SKM-1 treated with dmso at 0.1 percent for 144 hours (cell line): ENCODE measurements around the gene ELL3.
"Not testable (repeated sequence)": the region's sequence is repeated elsewhere in the genome, so short reads cannot be mapped to it uniquely, and the experiment has no call there.

Experiments
- DNase-seq: peaks from one replicate; lab custom pipeline; 2025; ENCODE audit not compliant: unreplicated experiment; lab: John Stamatoyannopoulos, UW

Gene ELL3

GRCh38 chr15:43791993-43792760, 15.4 kb upstream of the ELL3 start, which contains the start of gene SERF2:
Gene SERF2 (plus strand): TSS chr15:43792320. CDS start chr15:43792377, 57 bp downstream.
- peak; percentile 97 for DNase-seq

GRCh38 chr15:43789409-43789808, 12.6 kb upstream of the ELL3 start:
- DNase-seq = no peak

GRCh38 chr15:43779016-43779415, 2.2 kb upstream of the ELL3 start:
- DNase-seq = no peak

- DNase-seq = peak; percentile 80
Measured at GRCh38 chr15:43777267-43777914, 625 bp upstream of the ELL3 start.

- DNase-seq = no peak
Measured at GRCh38 chr15:43776101-43776717, 557 bp downstream of the ELL3 start.

DNA sequence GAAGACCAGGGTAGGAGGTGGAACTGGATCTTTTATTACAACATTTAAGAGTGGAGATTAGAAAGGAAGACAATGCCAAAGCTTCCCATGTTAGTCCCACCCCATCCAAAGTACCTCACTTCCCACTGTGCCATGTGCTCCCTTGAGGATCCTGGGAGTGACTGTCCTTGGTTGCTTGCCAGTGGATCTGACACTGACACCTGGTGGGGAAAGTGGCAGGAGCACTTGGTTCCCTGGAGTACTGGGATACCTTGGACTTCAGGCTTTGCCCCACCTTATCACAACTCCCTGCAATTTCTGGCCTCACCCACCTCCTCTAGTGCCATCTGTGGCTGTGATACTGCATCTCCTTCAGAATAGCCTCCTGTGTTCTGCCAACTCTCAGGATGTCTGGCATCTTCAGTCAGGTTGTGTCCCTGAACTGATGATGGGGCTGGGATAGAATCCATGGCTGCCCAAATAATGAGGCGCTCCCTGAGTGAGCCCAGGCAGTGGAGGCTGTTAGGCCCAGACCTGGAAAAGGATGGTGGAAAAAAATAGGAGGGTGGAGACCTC, 1.3 kb downstream of the ELL3 start:
- no peak for DNase-seq

- no peak for DNase-seq
Measured at GRCh38 chr15:43774062-43774461, 2.7 kb downstream of the ELL3 start.

DNA sequence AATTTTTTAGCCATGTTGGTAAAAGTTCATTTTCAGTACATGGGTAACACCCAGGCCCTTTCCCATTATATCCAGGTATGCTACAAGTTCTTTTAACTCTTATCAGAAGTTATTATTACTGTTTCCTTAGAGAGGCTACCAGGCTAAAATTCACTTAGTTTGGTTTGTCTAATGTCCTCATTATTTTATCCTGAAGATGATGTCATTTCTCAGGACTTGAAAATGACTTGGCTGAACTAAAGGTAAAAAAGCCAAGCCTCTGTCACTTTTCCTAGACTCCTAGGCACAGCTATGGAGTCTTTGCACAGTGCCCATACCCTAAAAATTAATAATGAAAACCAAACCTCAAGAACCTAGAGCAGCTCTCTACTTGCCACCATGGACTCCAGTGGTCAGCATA, 4.1 kb downstream of the ELL3 start:
- no peak for DNase-seq

- no peak for DNase-seq
Measured at GRCh38 chr15:43771816-43772215, 5.0 kb downstream of the ELL3 start.

GRCh38 chr15:43769584-43770228, 7.1 kb downstream of the ELL3 start:
- DNase-seq = peak; percentile 43

DNA sequence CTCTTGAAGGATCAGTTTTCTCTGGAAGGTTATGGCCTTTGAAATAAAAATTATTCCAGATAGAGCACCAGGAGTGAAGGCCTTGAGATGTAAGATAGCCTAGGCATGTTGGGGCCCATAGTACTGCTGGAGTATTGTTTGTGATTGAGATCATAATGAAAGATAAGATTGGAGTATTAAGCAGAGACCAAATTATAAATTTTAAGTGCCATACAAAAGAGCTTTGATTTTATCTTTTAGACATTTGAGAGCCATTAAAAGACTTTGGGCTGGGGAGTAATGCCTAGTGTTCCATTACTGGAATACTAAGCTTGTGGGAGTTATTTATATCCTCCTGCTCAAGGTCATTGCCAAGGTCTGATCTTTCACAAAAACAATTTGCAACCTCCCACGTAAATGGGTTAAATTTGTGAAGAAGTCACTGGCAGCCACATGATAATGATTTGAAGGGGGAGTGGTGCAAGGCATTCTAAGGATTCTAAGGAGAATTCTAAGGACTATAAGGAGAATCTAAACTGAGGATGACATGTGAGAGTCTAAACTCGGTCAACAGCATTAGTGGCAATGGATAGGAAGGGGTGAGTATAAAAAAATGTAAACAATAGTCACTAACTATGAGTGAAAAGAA, 12.8 kb downstream of the ELL3 start:
- no peak for DNase-seq

DNA sequence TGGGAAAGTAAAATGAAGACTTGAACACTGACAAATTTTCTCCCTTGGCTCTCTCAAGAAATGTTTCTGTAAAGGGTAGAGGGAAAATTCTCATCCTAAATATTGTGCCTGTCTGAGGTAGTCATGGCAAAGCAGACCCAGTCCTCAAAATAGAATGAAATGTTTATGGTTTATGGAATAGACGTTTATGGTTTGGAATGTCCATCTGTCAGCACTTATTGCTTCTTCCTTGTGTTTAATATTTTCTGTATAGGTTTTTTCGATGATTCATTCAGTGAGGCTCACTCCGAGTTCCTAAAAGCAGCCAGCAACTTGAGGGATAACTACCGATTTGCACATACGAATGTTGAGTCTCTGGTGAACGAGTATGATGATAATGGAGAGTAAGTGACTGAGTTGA, 13.9 kb downstream of the ELL3 start:
- no peak for DNase-seq

- no peak for DNase-seq
Measured at GRCh38 chr15:43751885-43752284, 24.9 kb downstream of the ELL3 start.

DNA sequence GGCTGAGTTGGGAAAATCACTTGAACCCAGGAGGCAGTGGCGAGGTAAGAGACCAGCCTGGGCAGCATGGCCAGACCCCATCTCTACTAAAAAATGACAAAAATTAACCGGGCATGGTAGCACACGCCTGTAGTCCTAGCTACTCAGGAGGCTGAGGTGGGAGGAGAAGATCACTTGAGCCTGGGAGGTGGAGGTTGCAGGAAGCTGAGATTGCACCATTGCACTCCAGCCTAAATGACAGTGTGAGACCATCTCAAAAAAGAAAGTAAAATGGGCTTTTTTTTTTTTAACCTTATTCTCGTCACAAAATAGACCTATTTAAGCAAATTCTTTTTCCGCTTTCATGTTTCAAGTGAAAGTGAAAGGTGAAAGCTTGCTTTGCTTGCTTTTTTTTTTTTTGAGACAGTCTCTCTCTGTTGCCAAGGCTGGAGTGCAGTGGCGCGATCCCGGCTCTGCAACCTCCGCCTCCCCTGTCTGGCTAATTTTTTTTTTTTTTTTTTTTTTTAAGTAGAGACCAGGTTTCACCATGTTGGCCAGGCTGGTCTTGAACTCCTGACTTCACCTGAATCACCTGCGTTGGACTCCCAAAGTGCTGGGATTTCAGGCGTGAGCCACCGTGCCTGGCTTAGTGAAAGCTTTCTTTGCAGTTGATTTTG, 26.9 kb downstream of the ELL3 start:
- no peak for DNase-seq

- no peak for DNase-seq
Measured at GRCh38 chr15:43748376-43748775, 28.4 kb downstream of the ELL3 start.

DNA sequence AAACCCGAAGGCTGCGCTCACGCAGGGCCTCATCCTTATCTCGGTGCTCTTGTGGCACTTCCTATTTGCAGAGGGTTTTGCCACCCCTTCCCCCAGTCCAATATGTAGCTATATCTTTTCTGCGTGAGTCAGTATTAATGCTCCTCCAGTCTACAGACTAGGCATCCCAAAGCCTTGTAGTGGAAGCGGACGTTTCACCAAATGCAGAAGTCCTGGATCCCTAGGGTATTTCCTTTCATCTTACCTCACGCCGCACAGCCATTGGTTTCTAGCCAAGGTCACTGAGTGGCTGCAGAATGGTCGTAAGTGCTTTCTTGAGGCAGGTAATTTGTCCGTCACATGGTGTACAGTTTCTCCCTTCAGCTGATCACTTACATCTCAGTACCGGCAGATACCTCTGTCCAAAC, 29.9 kb downstream of the ELL3 start:
- DNase-seq = not testable (repeated sequence)

DNA sequence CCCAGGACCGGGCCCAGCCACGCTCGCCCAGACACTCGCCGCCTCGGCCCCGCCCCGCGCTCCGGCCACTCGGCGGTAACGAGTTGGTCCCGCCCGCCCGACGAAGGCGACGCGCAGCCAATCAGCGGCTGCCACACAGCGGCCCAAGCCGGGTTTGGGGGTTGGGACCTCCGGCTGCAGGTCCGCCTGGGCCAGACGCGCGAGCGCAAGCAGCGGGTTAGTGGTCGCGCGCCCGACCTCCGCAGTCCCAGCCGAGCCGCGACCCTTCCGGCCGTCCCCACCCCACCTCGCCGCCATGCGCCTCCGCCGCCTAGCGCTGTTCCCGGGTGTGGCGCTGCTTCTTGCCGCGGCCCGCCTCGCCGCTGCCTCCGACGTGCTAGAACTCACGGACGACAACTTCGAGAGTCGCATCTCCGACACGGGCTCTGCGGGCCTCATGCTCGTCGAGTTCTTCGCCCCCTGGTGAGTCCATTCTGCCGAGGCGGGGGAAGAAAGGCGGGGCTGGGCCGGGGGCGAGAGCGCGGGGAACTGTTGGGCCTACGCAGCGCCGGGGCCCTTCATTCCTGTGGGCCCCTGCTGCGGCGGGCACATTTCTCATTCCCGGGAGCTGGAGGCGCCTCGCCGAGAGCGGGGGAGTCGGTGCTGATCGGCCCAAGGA, 30.4 kb downstream of the ELL3 start, which contains the start of gene PDIA3:
Gene PDIA3 (plus strand): TSS at position 194 of the 658 bp plus-strand sequence. CDS start 102 bp downstream, at position 296.
- peak; percentile 68 for DNase-seq

GRCh38 chr15:43735416-43735815, 41.4 kb downstream of the ELL3 start:
- DNase-seq = no peak

DNA sequence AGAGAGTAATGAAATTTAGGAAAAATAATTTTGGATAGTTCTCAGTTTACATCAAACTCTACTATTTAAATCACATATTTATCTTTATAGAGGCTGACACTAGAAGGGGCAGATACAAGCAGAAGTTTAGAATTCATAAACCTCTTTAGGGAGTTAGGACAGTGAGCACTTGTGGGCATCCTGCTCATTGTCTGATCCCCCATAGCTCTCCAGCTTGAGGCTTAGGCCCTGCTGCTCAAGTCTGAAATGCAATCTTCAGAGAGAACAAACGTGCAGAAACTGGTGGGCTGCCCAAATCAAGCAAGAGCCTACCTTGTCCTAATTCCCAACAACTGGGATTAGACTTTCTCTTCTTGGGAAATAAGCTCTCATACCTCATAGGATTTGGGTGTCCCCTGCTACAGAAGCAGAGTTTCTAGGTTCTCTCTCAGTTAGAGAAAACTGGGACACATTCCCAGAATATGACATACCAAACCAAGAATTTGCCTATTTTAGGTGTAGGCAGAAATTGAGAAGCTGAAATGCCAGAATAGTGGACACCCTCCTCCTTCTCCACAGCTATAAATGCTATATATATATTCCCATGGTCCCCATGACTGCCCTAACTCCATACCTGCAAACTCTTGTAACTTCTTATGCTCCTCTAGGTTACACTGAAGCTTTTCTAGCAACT, 48.6 kb downstream of the ELL3 start:
- not testable (repeated sequence) for DNase-seq
